Measurements from ENCODE around the gene ZKSCAN2.

GRCh38 chr16:25270577-25270976 lies 12.9 kb upstream of the ZKSCAN2 start:
- no peak for TF ChIP-seq HDAC6 (IDR thresholded peaks at IDR 0.05; ENCODE audit: low read depth, low read length)
- TF ChIP-seq, protein P1, sequence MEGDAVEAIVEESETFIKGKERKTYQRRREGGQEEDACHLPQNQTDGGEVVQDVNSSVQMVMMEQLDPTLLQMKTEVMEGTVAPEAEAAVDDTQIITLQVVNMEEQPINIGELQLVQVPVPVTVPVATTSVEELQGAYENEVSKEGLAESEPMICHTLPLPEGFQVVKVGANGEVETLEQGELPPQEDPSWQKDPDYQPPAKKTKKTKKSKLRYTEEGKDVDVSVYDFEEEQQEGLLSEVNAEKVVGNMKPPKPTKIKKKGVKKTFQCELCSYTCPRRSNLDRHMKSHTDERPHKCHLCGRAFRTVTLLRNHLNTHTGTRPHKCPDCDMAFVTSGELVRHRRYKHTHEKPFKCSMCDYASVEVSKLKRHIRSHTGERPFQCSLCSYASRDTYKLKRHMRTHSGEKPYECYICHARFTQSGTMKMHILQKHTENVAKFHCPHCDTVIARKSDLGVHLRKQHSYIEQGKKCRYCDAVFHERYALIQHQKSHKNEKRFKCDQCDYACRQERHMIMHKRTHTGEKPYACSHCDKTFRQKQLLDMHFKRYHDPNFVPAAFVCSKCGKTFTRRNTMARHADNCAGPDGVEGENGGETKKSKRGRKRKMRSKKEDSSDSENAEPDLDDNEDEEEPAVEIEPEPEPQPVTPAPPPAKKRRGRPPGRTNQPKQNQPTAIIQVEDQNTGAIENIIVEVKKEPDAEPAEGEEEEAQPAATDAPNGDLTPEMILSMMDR (IDR thresholded peaks at IDR 0.05; ENCODE audit: control extremely low read depth in 1 of 3, insufficient read depth in 1 of 3, low read depth in 1 of 3, low read length in 3 of 3), result no peak
- no peak for TF ChIP-seq CEBPB (IDR thresholded peaks at IDR 0.05; ENCODE audit: low read depth, low read length)
- TF ChIP-seq GTF2F1 (IDR thresholded peaks at IDR 0.05; ENCODE audit: borderline replicate concordance, low read depth, low read length), result no peak
- no peak for TF ChIP-seq SP2 (IDR thresholded peaks at IDR 0.05; ENCODE audit: low read length)
- TF ChIP-seq RAD21 (IDR thresholded peaks at IDR 0.05 in 1 of 2, conservative IDR thresholded peaks at IDR 0.05 in 1 of 2; ENCODE audit: low read depth in 2 of 2, low read length in 2 of 2), result no peak
- no peak for TF ChIP-seq POLR2AphosphoS5 (IDR thresholded peaks at IDR 0.05; ENCODE audit: low read depth, low read length)
- no peak for TF ChIP-seq GABPA (IDR thresholded peaks at IDR 0.05; ENCODE audit: borderline replicate concordance, insufficient read depth, low read length)
- no peak for TF ChIP-seq RXRA (IDR thresholded peaks at IDR 0.05; ENCODE audit: insufficient read depth, low read depth, low read length)
- no peak for TF ChIP-seq PHF8 (conservative IDR thresholded peaks at IDR 0.05; ENCODE audit: low read depth, low read length)
- no peak for TF ChIP-seq POLR2A (IDR thresholded peaks at IDR 0.05; ENCODE audit: control extremely low read depth in 1 of 2, low read depth in 2 of 2, low read length in 2 of 2)
- TF ChIP-seq BACH1 (IDR thresholded peaks at IDR 0.05; ENCODE audit: low read length), result no peak
- no peak for TF ChIP-seq YY1 (IDR thresholded peaks at IDR 0.05; ENCODE audit: low read depth, low read length)
- TF ChIP-seq KDM4A (IDR thresholded peaks at IDR 0.05; ENCODE audit: low read depth, low read length, severe bottlenecking), result no peak

Data from H1 (cell line).